OCI-LY7 (cell line): ENCODE measurements around the gene DZANK1.

ENCODE experiments used
- EZH2phosphoT487 ChIP-seq: fragments of 200-600 bp; sonication (generic); IDR thresholded peaks from 2 replicates; pipeline ENCODE4 v1.6.1; 2018; ENCODE audit warnings: low read depth, borderline replicate concordance, mild to moderate bottlenecking, mixed run types, antibody characterized with exemption, low read length, moderate library complexity, mixed read lengths
- TF ChIP-seq, protein P1 (sequence below): fragments of 200-600 bp; sonication (generic); conservative IDR thresholded peaks from 2 replicates; pipeline ENCODE4 v1.5.1; 2014; ENCODE audit warnings: mild to moderate bottlenecking, antibody characterized with exemption, low read length, moderate library complexity, mixed read lengths

DNA sequence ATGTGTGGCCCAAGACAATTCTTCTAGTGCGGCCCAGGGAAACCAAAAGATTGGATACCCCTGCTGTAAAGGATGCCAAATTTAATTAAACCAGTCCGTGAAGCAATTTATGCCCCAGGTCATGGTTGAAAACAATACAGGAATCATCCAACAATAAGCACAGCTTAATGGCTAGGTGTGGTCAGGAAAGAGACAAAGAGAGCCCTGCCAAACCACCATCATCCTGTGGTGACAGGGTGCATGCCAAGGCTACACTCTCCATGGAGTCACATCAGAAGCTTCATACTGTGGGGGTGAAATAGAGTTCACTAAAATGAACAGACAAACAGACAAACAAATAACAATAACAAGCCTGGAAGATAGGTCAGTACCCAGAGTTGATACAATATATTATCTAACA lies 62.7 kb downstream of the DZANK1 start:
- TF ChIP-seq, protein P1, sequence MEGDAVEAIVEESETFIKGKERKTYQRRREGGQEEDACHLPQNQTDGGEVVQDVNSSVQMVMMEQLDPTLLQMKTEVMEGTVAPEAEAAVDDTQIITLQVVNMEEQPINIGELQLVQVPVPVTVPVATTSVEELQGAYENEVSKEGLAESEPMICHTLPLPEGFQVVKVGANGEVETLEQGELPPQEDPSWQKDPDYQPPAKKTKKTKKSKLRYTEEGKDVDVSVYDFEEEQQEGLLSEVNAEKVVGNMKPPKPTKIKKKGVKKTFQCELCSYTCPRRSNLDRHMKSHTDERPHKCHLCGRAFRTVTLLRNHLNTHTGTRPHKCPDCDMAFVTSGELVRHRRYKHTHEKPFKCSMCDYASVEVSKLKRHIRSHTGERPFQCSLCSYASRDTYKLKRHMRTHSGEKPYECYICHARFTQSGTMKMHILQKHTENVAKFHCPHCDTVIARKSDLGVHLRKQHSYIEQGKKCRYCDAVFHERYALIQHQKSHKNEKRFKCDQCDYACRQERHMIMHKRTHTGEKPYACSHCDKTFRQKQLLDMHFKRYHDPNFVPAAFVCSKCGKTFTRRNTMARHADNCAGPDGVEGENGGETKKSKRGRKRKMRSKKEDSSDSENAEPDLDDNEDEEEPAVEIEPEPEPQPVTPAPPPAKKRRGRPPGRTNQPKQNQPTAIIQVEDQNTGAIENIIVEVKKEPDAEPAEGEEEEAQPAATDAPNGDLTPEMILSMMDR = no peak
- TF ChIP-seq EZH2phosphoT487 = no peak
